IPS DF 4.7 (cell line): ENCODE measurements around the gene EPN2.
"Not testable (repeated sequence)": the region's sequence is repeated elsewhere in the genome, so short reads cannot be mapped to it uniquely, and the experiment has no call there.

Source experiments
- DNase-seq: peaks from one replicate; pipeline ENCODE4 v3.0.0-alpha.2; 2013; ENCODE audit warnings: low spot score; ENCODE audit errors: extremely low read depth

The EPN2 gene

DNA sequence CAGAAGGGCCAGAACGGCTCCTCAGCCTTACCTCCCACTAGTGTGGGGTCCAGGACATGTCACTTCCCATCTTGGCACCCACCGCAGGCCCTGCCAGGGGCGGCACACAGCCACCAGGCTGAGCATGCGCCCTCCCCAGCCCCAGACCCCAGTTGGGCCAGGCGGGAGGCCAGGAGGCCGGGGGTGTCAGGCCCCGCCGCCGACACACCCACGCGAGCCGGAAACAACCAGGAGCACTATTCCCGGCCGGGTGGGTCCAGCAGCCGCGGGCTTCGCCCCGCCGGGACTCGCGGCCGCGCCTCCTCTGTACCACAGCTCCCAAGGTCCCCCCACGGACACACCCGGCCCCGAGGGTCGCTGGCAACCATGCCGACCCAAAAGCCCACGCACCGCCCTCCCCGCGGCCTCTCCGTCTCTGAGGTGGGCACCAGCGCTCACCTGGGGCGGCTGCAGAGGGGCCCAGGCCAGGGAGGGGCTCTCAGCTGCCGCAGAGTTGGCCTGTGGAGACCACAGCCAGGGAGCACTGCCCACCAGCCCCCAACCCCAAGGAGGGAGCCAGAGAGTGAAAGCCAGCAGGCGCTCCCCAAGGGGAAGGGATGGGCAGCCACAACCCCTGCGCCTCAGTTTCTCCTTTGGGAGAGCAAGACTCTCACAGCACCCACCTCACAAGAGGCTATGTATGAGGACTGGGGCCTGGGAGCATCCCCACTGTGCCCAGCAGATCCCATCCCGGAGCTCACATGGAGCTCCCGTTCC, 107.3 kb downstream of the EPN2 start:
- no peak for DNase-seq

DNA sequence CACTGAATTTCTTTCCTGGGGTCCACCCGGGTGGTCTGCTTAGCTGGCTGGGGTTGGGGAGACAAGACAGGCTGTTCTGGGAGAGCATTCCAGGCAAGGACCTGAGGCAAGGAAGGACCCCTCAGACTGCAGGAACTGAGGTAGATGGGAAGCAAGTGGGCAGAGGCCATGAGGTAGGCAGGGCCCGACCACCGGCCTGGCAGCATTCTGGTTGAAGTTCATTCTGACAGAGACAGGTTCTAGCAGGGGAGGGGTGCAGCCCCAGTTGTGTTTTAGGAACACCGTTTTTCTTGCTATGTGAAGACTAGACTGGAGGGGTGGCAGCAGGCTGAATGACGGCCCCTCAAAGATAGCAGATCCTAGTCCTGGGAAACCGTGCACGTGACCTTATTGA, 107.9 kb downstream of the EPN2 start:
- no peak for DNase-seq

DNA sequence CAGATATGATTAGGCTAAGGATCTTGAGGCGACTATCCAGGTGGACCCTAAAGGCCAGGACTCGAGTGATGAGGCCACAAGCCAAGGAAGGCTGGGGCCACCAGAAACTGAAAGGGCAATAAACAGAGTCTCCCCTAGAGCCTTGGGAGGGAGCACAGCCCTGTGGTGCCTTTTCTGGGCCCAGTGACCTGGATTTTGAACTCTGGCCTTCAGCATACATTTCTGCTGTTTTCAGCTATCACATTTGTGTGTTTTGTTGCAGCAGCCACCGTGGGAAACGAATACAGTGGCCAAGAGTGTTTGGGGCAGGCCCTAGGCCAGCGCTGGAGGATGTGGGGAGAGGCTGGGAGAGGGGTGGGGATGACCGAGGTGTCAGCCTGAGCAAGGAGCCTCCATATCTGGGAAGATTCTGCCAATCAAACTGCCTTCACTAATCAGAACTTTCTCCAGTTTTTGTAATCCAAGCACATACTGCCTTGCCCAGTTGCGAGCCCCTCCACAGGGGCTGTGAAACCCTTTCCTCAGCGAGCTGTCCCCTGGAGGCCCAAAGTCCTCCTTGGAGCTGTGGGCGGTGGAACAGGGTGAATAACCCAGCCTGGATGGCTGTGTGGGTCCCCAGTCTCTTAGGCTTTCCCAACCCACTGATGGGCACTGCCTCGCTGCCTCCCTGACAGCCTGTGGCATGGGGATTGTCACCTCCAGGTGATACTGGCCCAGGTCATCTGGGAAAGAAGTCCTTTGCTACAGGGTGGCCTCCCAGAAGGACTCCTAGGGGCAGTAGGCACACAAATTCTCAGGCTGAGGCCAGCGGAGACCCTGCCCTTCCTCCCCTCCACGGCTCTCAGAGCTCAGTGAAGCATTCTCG, 108.6 kb downstream of the EPN2 start:
- no peak for DNase-seq

DNA sequence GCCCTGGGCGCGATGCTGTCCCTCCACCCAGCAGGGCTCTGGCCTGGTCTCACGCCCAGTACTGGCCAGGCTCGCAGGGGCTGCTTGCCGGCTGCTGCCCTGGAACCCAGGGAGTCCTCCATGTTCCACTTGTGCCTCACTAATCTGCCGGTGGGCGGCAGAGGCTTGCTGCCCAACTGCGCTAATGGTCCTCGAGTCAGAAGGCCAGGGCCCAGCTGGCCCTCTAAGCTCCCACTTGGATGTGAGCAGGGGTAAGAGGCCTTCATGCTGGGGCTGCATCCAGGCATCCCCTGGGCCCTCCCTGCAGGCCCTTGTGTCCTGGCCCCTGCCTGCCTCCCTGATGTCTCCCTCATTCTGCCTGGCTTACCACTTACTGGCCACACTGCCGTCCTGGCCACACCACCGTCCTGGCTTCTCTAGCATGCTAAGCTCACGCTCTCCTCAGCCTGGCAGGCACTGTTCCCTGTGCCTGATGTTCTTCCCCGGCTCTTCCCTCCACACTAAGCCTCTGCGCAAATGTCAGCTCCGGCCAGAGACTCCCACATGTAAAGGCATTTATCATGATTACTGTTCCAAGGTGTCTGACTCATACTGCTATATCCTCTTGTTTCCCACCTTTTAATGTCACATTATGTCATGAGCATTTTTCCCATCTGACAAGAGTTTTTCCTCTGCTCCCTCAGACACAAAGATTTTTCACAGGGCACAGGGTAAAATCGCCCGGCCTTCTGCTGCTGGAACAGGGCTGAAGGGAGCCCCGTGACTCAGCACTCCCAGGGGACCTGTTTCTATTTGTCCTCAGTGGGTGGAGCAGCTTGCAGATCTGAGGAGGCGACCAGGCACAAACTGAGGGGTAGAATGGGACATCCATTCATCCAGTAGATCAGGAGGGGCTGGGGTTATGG, 109.4 kb downstream of the EPN2 start:
- DNase-seq = no peak

DNA sequence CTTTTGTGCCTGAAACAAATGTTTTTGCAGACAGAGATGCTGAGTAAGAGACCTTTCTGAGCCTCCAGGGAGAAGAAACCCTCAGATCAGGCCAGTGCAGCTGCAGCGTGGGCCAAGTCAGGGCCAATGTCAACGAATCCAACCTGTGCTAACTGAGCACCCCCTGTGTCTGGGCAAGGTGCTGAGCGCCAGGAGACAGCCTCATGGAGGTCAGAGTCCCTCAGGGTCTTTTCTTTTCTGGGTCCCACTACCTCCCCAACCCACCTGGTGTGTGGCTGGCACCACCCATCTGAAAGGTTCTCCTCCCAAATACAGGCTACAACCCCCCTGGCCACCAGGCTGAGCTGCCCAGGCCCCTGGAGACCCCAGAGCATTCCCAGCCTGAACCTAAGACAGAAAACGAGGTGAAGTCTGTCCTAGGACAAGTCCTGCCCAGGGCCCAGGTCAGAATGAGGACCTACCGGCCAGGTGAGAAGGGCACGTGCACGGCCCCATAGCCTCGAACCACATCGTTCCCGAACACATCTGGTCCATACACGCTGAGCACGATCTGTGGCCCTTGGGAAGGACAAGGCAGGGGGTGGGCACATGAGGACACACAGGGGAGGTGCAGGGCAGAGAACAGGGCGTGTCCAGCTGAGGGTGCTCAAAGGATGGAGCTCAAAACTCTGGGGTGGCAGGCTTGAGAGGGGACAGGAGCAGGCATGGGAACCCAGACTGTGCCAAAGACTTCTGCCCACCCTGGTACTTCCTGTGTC, 110.3 kb downstream of the EPN2 start:
- no peak for DNase-seq

DNA sequence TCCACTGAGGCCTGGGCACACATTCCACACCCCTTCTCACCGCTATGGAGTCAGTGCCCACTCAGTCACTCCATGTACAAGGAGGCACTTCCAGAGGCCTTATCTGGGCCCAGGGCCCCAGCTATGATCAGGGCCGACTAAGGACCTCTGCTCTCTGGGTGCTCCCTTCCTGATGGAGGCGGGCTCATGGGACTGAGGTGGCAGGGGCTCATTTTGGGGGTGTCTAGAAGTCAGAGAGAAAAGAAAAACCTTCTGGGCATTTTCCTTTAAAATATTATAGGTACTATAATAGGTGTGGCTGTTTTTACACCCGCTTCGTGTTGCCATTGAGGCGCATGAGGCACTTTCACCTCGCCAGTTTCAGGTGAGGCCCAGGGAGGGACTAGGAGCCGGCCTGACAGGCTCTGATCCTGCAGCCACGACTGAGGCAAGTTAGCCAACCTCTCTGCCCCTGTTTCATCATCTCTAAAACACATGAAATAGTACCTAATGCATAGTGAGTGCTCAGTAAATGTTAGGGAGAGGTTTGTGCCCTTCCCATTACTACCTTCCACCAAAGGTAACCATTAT, 111.0 kb downstream of the EPN2 start:
- DNase-seq = no peak

DNA sequence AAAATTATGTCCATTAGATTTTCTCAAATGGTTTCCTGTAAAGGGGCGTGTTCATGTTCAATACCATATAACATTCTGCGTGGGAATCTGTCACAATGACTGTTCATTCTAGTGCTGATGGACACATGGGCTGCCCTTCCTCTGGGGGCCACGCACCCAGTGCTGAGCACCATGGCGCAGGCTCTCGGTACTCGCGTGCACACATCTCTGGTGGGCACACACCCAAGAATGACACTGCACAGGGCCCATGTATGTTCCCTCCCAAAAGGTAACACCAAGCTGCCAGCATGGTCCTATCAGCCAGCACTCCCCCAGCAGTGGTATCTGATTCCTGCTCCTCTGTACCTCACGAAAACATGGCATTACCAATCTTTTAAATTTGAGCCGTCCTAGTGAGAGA, 111.6 kb downstream of the EPN2 start:
- DNase-seq = no peak

DNA sequence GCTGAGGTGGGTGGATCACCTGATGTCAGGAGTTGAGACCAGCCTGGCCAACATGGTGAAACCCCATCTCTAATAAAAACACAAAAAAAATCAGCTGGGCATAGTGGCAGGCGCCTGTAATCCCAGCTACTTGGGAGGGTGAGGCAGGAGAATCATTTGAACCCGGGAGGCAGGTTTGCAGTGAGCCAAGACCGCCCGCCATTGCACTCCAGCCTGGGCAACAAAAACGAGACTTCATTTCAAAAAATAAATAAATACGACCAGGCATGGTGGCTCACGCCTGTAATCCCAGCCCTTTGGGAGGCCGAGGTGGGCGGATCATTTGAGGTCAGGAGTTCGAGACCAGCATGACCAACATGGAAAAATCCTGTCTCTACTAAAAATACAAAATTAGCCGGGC, 116.2 kb downstream of the EPN2 start:
- DNase-seq = not testable (repeated sequence)

DNA sequence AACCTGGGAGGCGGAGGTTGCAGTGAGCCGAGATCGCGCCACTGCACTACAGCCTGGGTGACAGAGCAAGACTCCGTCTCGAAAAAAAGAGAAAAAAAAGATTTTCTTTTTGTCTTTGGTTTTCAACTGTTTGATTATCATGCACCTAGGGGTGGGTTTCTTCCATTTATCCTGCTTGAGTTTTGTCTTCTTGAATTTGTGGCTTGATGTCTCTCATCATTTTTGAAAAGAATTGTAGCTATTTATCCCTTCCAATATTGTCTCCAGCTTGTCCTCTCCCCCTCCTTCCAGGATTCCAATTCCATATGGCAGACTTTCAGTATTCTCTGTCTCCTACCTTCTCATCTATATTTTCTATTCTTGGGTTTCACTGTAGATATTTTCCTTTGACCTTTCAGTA, 117.6 kb downstream of the EPN2 start:
- DNase-seq = no peak

DNA sequence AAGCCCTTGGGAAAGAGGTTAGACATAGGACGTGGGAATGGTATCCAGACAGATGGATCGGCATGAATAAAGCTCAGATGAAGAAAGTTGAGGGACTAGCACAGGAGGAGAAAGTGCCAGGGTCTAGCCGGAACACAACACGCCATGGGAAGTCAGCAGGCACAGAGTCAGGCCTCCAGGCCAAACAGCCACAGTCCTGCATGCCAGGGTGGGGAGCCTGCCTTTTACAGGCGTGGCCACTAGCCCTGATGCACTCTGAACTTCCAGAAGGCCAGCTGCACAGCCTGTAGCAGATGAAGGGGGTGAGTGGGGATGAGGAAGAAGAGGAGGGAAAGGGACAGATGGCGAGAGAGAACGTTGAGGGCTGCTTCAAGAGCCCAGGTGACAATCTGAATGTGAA, 120.2 kb downstream of the EPN2 start:
- no peak for DNase-seq

DNA sequence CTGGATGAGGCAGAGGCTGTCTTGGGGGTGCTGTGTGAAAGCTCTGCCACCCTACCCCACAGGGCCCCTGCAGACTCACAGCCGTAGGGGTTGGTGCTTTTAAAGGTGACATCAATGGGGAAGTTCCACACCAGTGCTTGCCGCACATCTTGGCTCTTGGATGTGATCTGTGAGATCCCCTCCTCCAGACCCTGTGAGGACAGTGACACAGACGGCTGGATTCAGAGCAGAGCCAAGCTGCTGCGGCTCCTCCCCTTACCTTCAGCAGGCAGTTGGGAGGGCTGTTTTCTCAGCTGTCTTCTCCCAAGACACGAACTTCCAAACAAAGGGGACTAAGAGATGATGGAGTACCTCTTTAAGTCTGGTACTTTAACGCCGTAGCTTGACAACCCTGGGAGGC, 120.6 kb downstream of the EPN2 start:
- DNase-seq = no peak

DNA sequence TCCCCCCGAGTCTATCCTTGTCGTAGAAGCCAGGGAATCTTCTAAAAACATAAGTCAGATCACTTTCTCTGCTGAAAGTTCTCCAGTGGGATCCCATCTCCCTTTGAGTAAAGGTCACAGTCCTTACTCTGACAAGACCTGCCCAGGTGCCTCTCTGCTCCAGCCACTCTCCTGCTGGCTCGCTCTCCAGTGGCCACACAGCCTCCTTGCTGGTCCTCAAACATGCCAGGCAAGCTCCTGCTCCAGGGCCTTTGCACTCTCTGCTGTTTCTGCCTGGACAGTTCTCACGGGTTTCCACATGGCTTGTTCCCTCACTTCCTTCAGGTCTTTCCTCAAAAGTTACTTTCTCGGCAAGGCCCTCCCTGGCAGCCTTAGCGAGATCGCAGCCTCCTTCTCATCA, 122.0 kb downstream of the EPN2 start:
- no peak for DNase-seq

DNA sequence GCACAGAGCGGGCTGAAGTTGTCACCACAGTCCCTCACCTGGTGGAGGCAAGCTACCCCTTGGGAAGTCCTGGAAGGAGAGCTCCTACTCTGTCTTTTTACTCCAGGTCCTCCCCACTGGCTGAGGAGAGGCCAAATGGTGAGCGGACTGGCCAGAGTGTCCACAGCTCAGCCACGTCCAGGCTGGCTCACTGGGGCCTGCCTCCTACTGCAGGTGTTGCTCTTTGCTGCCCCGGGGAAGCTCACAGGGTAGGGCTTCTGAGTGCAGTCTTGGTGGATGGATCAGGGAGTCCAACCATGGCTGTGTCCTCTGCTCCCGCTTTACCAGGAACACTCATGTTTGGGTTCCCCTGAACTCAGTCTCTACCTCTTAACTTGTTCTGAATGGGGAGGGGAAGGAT, 122.7 kb downstream of the EPN2 start:
- DNase-seq = no peak

DNA sequence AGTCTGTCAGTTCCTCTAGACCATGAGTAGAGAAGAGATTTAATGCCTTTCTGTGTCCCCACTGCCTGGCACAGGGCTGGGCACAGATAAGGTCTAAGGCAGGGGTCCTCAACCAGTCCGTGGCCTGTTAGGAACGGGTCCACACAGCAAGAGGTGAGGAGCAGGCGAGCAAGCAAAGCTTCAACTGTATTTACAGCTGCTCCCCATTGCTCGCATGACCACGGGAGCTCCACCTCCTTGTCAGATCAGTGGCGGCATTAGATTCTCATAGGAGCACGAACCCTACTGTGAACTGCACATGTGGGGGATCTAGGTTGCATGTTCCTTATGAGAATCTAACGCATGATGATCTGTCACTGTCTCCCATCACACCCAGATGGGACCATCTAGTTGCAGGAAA, 123.6 kb downstream of the EPN2 start:
- DNase-seq = no peak

DNA sequence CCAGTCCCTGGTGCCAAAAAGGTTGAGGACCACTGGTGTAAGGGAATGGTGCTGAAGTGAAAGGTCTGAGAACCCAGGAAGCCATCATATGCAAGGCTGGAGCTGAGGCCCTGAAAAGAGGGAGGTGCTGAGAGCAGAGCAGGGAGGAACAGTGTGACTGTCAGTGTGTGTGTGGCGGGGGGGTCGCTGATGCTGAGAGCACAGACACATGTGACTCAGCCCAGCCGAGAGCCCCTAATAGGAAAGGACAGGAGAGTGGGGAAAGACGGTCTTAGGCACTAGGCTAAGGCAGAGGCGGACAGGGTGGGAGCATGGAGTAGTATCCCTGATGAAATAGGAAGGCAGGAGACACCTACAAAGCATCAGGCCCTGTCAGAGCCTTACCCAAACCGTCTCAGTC, 124.2 kb downstream of the EPN2 start:
- no peak for DNase-seq

DNA sequence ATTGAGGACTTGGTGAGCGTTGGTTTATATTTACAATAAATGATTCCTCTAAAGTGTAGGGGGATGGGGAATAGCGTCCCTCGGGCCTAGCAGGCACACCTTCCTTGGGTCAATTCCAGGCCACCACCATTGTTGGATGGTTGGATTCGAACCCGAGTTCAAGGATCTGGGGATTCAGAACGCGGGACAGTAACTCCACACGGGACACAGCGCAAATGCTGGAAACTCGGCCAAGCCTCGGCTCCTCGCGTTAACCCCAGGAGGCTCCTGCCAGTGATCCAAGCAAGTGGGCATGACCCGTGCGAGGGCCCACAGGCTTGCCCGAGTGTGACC, 124.7 kb downstream of the EPN2 start:
- DNase-seq = no peak

DNA sequence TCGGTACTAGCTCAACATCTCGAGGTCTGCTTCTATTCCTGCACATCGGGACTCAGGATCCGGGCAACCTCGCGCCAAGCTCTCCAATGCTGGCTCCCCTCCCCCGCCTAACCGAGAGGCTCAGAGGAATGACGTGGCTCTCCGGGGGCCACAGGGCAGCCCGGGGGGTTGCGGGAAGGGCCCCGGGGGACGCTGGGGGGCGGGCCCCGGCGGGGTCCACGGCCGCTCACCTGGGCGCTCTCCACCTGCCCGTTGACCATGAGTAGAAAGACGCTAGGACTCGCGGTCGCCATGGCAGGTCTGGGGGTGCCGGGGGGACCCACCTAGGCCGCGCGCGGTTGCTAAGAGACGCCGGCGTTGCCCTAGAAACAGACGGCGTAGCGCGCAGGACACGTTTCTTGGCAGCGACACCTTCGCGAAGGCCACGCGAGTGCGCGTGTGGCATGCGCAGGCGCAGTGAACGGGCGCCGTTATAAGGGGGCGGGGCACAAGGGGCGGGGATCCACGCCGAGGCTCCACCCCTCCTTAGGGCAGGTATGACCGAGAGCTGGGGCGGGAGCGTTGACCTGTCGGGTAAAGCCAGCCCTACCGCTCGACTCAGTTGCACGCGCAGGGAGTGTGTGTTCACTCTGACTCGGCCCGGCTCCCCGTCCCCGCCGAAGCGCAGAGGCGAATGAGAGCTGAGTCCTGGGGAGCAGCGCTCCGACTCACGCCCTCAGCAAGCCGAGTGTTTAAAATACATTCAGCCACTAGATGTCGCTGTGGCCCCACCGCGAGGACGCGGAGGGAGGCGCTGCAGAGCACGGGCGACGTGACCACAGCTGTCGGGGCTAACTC, 125.3 kb downstream of the EPN2 start, which contains the start of gene B9D1:
Gene B9D1 (minus strand): TSS at position 447 of the 837 bp plus-strand sequence. CDS start 154 bp downstream, at position 293.
- no peak for DNase-seq

DNA sequence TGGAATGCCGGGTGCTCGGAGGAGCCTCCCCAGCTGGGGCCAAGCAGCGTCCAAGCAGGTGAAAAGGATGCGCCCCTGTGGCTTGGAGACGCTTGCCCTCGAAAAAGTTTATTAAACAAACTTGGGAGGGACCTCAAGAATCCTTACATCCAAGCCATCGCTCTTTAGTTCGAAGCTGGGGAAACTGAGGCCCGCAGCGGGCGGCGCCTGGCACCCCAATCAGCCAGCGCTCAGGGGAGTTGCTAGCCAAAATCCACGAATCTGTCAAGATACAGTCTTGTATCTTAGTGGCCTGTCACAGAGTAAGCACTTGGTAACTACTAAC, 125.9 kb downstream of the EPN2 start:
- DNase-seq = no peak

DNA sequence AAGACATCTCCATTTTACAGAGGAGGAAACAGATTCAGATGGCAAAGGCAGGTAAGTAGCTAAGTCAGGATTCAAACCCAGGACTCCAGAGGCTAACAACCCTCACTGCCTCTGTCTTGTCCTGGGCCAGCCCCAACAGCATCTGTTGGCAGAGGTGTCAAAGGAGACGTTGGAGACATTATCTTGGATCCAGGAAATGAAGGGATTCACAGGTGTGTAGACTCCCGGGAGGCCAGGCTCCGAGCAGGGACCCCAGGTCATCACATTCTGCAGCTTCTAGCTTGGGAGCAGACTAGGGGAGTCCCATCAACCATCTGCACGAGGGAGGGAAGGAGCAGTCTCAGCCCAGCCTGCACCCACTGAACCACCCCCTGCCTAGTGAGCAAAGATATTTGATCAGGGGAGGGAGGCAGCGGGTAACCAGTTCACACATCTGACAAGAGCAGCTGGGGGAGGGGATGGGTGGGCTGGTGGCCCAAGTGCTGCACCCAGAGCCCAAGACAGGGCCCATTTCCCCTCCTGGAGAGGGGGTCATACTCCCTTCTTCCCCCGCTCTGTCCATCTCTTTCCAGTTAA, 126.4 kb downstream of the EPN2 start:
- DNase-seq = no peak
